NCI-H1105 treated with DMSO at 0.1 percent for 48 hours (cell line): ENCODE data around the gene CACNA2D3.

Experiments used
- DNase-seq: peaks from one replicate; lab custom pipeline; 2025; lab: John Stamatoyannopoulos, UW

The CACNA2D3 gene

DNA sequence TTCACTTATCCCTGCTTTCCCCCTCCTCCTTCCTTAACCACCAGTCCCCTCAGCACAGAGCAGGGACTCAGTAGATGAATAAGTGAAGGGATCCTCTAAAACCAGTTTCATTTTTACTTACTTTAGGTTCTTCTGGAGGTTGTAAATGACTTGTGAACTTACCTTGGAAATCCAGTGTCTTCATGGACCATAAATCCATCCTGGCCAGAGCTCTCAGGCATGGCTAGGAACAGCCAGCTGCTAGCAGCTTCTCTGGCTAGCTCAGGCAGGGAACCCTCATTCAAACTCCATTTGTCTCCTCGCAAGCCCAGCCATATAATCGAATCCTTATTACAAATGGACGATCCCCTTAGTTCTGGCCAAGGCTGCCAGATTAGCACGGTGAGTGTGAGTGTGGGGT, 727.0 kb downstream of the CACNA2D3 start:
- DNase-seq, result no peak

DNA sequence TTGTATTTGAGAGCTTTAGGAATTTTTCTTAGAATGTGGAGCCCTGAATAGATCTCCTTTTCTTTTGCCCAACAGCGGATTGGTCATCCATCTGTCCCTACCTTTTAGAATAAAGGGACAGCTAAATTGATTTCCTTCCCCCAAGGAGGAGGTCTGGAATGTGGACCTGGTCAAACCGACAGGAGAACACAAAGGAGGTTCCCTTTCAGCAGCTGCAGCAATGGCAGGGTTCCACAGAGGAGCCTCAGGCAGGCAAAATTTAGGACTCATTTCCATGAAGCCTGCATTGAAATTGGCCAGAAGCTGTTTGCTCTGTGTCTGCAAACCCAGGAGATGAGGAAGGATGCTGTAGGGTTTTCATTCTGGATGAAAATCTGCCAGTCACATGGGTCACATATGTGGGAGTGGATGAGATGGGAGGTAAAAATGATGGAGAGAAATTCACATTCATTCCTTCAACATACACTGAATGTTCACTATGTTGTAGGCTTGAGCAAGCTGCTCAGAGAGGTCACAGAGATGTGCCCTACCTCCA, 728.2 kb downstream of the CACNA2D3 start:
- DNase-seq, result no peak

DNA sequence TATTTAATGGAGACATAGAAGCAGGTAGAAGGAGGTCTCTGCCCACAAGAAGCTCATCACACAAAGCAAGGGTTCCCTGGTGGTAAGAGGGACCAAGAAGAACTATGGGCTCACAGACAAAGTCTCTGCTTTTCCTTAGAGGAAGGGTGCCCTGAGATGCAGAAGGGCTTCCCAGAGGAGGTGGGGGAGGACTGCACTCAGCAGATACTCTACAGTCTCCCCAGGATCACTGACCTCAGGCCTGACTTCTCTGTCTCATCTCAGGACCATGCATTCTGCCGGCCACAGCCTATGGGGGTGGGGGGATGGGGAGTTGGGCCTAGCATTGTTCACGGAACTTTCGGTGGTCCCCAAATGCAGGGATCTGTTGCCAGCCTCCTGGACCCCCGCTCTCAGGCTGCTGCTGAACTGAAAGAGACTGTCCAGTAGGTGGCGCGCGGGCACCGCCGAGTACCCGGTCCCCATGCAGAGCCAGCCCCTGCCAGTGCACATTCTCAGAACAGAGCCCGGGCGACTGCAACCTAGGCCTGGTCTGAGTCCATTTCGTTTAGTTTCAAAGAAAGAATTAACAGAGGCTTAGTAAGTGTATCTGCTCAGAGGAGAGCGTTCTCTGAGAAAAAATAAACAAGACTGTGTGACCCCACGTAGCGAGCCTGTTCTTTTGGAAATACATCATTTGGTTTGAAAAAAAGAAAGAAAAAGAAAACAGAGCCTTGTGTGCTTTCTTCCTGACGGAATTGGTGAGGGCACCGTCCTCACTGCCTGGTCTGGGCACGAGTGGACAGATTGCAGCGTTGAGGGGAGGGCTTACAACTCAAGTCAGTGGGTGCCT, 731.4 kb downstream of the CACNA2D3 start:
- peak; percentile 29 for DNase-seq

DNA sequence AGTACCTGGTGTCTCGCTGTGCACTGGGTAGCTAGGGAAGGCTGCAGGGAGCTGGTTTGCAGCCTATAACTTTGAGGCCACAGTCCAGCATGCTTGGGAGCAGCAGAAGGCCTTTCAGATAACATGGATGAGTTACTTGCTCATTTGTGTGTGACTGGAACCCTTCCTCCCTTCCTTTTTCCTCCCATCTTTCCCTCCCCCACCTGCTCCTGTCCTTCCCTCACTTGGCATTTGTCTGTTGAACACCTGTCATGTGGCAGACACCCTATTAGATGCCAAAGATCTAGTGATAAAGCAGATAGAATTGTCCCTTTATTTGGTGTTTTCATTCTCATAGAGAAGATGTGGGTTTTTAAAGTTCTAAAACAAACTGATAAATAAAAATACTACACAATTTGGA, 733.9 kb downstream of the CACNA2D3 start:
- peak; percentile 1 for DNase-seq

DNA sequence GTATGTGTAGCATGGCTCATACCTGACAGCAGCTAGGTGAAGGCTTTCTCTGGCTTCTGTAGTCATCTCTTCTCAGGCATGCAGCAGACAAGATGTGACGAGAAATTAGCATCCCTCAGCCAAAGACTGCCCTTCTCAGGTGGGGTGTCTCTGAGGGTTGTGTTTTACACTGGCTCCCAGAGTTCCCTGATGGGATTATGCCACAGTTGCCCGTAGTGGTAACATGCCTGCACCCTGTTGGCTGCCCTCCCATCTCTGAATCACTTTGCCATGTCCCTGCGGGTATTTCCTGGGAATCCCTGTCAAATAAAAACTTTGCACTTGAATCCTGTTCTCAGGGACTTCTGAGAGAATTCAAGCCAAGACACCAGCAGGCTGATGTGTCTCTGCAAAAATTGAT, 735.0 kb downstream of the CACNA2D3 start:
- DNase-seq, result no peak

DNA sequence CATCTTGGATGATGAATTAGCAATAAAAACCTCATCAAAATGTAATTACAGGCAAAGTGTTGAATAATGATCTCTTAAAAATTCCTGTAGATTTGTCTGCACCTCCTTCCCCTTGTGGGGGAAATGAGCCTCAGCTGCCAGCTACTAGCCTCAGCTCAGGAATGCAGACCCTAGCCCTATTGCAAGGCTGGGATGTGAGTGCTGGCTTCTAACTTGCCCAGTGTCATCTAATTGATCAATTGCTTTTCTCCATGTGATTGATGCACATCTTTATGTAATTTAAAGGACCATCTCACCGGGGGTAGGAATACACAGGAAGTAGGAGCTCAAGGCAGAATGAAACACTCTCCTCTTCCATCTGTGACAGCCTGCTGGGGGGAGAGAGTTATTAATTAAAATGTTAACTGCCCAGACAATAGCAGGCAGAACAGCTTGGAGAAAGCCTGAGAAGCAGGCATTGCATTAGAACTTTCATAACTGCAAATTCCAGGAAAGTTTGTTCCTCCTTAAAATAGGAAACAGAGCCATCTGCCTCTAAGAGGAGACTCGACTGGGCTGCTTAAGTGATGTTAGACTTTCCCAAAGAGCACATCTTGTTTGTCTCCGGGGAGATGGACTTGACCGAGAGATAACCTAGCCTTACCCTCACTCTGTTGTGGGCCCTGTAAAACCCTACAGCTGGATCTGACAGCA, 735.9 kb downstream of the CACNA2D3 start:
- no peak for DNase-seq

DNA sequence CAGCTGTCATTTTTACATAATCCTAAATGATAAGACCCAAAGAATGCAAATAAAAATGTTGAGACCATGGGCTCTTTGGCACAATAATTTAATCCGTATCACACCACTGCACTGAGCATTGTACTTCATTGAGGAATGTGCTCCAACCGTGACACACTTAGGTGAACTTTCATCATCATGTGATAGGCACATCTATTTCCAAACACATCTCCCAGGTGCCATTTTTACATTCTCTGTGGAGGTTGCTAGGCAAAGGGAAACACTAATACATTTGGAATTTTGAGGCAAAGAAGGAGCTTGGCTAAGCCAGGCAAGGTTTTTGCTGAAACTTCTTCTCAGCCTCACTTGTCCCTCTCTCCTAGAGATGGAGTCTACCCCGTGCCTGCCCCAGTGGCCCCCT, 736.8 kb downstream of the CACNA2D3 start:
- DNase-seq, result no peak

DNA sequence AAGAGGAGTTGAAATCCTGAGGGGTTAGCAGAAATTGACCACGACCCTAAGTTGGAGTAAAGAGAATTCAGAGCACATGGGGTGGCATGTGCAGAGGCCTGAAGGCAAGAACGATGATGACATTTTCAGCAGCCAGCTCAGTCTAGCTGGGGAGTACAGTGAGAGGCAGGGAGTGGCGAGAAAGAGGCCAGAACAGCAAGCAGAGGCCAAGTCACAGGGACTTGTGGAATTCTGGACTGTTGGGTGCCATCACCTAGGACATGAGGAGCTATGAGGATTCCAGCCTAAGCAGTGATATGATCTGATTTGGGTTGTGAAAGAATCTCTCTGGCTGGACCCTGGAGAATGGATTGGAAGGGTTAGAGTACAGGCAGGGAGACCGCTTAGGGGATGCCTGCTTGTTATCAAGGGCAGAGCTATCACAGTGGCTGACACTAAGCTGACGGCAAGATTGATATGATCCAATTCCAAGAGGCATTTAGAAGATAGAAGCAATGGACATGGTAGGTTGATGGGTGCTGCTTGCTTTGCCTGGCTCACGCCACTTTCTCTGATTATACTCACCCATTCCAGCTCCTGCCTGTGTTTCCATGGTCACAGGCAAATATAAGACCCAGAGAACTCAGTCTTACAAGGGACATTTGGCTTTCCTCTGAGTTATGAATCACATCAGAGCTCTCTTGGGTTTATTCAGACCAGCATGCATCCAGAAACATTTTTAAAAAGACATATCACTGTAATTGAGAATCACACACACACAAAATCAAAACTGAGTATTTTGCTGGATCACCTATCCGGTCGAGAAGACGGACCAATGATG, 739.1 kb downstream of the CACNA2D3 start:
- DNase-seq, result no peak

DNA sequence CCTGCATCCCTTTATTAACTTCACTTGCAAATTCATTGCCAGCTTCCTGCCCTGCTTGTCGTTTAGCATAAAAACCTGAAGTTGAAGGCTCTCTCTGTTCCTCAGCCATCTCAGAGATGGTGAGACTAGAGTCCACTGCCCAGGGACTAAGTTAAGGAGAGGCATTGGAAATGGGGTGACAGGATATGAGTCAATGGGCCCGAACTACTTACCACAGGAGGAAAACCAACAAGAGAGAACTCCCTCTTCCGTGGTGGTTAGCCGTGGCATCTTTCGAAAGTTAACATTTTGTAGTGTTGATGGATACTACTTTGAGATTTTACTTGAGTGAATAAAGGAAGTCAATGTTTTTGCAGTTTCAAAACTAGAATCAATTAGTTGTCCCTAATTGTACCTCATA, 740.2 kb downstream of the CACNA2D3 start:
- no peak for DNase-seq

DNA sequence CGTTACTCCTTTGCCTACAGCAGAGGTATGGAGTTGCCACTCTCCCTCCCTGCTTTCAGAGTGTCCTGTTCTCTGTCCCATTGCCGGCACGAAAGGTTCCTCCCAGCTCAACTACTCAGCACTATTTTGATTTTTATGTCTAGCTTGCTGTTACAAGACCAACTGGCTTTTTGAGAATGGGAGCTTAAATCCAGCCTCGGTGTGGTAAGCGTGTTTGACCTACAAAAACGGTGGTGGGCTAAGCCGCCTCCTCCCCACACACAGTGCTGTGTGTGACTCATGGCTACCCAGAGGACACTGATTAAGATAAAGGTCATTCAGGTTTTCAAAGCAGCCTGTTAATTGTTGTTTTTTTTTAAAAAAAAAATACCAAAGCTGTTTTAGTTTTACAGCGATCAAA, 741.0 kb downstream of the CACNA2D3 start:
- DNase-seq, result no peak

DNA sequence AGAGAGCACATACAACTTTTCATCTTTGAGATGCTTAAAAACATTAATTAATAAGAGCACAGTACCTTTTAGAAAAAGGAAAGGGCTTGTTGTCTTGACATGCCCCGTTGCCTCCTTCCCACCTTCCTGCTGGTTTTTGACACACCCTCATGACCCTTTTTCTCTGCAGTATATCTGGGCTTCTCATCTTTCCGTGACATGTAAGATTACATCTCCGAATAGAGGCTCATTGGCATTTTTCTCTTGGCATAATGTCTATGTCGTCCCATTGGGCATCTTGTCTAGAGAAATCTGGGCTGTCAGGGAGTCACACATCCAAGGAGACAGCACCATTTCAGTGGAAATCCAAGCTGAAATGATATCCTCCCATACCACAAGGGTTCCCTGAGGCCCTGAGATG, 741.4 kb downstream of the CACNA2D3 start:
- no peak for DNase-seq

DNA sequence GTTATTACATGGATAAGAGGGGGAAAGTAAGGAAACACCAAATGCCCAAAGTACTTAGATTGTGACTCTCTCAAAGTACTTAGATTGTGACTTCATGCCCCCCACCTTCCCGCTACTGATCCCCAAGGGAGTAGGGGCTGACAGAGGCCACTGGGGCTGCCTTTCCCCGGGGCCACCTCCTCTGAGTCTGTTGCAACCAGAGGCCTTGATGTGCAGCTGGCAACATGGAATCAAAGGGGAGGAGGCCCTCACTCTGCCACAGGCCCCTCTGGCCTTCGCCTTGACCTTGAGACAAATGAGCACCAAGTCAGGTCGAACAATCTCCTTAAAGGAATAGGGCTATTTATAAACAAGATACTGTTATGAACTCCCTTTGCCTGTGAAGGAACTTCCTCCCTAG, 743.0 kb downstream of the CACNA2D3 start:
- no peak for DNase-seq

DNA sequence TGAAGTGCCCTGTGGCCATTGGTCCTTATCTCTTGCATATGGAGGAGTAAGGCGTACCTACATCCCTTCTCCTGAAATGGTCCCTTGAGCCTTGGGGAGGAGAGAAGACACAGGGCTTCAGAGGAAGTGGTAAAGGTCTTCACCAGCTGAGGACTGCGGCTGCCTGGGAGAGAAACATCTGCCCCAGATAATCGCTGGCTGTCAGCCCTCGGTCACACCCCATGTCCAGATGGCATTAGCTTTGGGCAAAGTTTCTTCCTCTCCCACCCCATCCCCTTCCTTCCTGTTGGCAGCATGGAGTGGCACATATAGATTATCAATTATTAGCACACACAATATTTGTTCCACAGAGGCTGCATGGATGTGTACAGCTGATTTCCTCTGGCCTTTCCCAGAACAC, 743.9 kb downstream of the CACNA2D3 start:
- DNase-seq, result no peak

DNA sequence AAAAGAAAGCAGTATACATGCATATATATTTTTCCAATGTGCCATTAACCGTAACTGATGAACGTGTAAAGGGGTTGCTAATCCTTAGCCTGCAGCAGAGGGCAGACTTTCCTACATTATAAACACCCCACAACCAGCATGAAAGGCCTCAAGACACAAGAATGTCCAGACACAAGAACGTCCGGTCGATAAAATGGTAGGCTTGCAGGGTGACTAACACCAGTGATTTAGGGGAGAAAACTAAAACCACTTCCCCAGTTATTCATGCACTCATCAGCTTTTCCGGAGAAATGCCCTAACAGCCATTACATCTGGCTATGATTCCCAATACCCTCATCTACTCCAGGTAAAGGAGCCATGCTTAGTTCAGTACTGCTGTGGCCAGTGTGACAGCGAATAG, 748.1 kb downstream of the CACNA2D3 start:
- peak; percentile 14 for DNase-seq

DNA sequence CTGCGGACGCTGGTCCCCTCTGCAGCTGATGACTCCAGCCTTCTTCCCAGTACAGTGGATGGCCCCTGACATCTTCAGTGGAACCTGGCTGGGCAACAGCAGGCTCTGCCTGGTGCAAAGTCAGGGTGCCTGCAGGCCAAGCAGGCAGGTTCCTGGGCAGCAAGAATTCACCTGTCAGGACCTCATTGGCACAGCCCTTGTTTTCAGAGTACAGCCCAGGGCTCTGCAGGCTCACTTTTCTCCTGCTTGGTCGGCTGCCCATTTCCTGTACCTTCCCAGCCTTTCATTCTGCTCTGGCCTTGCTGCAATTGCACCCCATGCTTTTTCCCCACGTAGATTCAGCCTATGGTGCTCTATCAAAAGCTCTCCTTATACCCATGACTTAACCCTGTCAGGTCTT, 749.5 kb downstream of the CACNA2D3 start:
- no peak for DNase-seq

DNA sequence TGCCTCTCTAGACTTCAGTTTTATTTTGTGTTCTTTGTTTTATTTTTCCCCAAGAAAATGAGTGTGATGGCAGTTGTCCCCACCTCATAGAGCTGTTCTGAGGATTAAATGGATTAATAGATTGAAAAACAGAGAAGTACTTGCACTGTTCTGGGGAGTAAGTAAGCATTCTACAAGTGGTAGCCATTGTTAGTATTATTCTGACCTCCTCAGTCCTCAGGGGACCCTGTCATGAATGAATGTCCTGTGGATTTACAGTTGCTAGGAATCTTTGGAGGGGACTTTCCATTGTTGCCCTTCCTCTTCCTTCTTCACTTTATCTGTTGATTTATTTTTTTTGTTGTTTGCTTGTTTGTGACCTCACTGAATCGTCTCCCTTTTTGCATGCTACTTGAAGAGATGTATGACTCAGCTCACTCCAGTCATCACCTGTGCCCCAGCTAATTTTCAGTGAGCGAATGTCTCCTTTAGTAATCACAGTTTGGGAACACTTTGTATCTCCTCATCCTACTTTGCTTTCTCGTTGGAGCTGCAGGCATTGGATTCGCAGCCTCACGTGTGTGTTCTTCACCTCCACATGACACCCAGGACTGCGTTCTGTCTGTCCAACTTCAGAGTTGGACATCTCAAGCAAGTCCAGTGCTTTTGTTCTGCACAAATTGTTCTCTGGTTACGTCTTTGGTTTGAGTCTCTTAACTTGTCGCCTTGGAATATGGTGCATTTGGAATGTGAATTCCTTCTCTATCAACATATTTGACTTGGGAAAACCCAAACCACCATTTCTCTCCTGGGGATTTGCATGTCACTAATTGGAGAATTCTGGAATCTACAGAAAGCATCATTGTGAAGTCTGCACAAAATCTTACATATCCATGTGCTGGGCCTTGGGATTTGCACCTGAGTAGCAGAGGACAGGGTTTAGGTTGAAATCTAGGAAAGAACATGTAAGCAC, 751.0 kb downstream of the CACNA2D3 start:
- no peak for DNase-seq

DNA sequence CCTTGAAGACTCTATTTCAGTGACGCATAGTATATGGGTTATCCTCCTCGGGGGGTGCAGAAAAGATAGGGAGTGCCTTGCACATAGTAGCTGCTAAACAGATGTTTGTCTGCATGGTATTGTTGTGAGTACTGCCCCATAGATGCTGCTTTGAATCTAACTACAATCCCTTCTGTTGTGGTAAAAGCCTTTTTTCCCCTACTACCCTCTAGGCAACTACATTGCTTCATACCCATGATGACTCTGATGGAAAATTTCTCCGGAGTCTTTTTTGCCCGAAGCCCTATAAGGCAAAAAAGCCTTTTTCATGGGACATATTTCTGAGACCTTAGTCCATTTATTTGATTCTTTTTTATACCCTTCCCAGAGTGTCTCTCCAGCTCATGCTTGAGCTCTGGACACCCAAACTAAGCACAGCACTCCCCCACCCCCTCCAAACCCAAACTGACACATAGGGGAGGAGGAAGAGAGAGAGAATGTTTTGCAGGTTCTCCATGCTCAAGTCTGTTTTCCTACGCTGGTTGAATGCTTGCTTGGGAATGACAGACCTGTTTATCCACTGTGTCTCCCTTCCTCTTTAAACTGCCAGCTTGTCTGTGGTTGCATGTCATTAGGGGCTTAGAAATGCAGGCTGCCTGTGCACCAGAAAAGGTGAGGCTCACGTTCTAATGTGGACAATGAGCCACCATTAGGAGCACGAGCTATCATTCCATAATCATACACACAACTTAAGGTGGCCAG, 752.6 kb downstream of the CACNA2D3 start:
- DNase-seq, result no peak

DNA sequence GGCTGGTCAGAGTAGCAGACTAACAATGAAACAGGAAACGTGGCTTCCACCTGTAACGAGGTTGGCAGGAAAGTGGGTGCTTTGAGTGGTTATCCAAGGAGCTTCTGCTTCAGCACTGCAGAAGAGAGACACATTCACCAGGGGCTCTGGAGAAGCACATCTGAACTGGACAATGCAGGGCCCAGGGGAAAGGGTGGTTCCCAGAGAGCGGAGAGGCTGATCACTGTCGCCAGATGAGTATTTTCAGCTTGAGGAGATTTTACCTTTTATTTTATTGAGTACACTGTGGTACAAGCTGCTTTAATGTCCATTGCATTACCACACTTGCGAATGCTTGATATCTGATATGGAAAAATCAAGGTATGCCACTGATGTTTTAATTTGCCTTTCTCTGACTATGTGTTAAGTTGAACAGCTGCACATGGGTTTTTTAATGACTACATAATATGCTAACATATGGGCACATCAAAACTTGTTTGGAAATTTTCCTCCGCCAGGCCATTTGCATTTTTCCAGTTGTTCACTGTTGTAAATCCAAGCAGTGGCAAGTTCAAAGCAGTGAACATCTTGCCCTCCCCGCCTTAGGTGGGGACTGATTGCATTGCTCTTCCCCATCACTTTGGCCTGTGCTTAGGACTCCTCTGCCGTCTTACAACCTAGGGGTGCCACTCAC, 753.4 kb downstream of the CACNA2D3 start:
- DNase-seq, result no peak

DNA sequence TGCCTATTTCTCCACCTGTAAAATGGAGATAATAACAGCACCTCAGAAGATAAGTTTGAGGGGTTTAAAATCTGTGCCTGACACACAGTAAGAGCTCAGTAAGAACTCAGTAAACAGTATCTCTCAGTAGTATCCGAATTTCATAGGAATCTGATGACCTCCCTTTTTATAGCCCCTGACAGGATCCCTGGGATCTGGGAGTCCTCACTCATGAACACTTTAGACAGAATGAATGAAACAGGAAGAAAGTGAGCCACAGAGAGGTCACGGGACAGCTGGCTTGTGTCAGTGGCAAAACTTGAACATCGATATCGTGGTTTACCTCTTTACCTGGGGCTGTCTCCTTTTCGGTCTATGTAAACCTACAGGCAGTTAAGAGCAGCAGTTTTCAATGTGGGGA, 754.3 kb downstream of the CACNA2D3 start:
- DNase-seq, result no peak

DNA sequence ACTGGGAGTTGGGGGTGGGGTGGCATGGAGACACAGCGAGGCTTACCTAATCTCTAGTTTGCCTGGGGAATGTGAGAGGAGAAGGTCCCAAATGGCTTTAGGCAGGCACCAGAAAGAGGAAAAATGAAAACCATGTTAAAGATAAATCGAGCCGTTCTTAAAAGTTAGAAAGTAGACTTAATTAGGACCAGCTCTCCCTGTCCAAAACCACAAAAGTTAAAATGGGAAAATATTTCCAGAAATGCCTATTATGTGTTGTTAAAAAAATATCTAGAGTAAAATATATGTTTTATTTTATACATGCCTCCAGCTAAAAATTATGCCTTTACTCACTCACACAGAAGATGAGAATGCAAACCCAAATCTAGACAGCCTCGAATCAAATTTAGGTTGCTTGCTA, 755.4 kb downstream of the CACNA2D3 start:
- DNase-seq, result no peak
